K562 (cell line): ENCODE data around the gene KMT2A. TPM values are rescaled to one million over a fixed set of nuclear protein-coding genes. Genes with fewer than 3 reads are reported as not detected.
A peak's percentile ranks its signal among the peaks of the same experiment; 100 is the strongest.

ENCODE experiments used
- FOXA1 ChIP-seq: fragments of 450-650 bp; IDR thresholded peaks from 2 replicates; pipeline ENCODE4 v1.6.1; 2016; ENCODE audit warnings: mild to moderate bottlenecking, borderline replicate concordance
- HMBOX1 ChIP-seq: sonication (generic); IDR thresholded peaks from 2 replicates; pipeline ENCODE4 v1.6.1; 2016
- HMG20A ChIP-seq: fragments of 450-650 bp; formaldehyde crosslinking; conservative IDR thresholded peaks from 2 replicates; pipeline ENCODE4 v1.4.0; 2020; ENCODE audit warnings: mild to moderate bottlenecking, mixed read lengths
- MTA3 ChIP-seq: fragments of 450-650 bp; formaldehyde crosslinking; IDR thresholded peaks from 2 replicates; pipeline ENCODE4 v1.6.1; 2017; ENCODE audit warnings: mild to moderate bottlenecking, borderline replicate concordance
- NELFE ChIP-seq: IDR thresholded peaks from 2 replicates; pipeline ENCODE4 v1.6.1; 2011; ENCODE audit warnings: mild to moderate bottlenecking; ENCODE audit not compliant: insufficient read depth, insufficient read length
- NR1H2 ChIP-seq: sonication (generic); formaldehyde crosslinking; IDR thresholded peaks from 2 replicates; pipeline ENCODE4 v1.4.0; 2020; ENCODE audit warnings: mild to moderate bottlenecking, missing genetic modification reagents
- PREB ChIP-seq: sonication (generic); formaldehyde crosslinking; IDR thresholded peaks from 2 replicates; pipeline ENCODE4 v1.8.1; 2023; ENCODE audit warnings: mild to moderate bottlenecking, missing genetic modification reagents
- PTTG1 ChIP-seq: fragments of 450-650 bp; IDR thresholded peaks from 2 replicates; pipeline ENCODE4 v1.6.1; 2016; ENCODE audit warnings: low read depth, mild to moderate bottlenecking, missing genetic modification characterization, missing compliant biosample characterization
- RFX7 ChIP-seq: fragments of 250-450 bp; sonication (Bioruptor Pico); IDR thresholded peaks from 2 replicates; pipeline ENCODE4 v1.5.1; 2021; ENCODE audit warnings: mild to moderate bottlenecking
- RNF219 ChIP-seq: fragments of 250-450 bp; sonication (Bioruptor Pico); IDR thresholded peaks from 2 replicates; pipeline ENCODE4 v1.5.0; 2022; ENCODE audit warnings: mild to moderate bottlenecking
- ZBTB11 ChIP-seq, 3 experiments: fragments of 200-800 bp in 1 of 3; fragments of 250-450 bp in 1 of 3; fragments of 450-650 bp in 1 of 3; sonication (Bioruptor Pico) in 1 of 3; sonication (Bioruptor generic) in 1 of 3; formaldehyde crosslinking in 1 of 3; IDR thresholded peaks; 2 replicates each; pipeline versions ENCODE4 v1.6.1 to v1.8.0; 2016 to 2022; ENCODE audit warnings: mild to moderate bottlenecking in 2 of 3, missing genetic modification characterization in 2 of 3, missing compliant biosample characterization in 1 of 3, moderate library complexity in 1 of 3
- ZC3H8 ChIP-seq: fragments of 450-650 bp; IDR thresholded peaks from 2 replicates; pipeline ENCODE4 v1.6.1; 2017
- ZNF23 ChIP-seq: fragments of 250-450 bp; sonication (Bioruptor Pico); IDR thresholded peaks from 2 replicates; pipeline ENCODE4 v1.4.0; 2020; ENCODE audit warnings: mild to moderate bottlenecking
- ZNF280A ChIP-seq: fragments of 450-650 bp; IDR thresholded peaks from 2 replicates; pipeline ENCODE4 v1.6.1; 2018; ENCODE audit warnings: mild to moderate bottlenecking, low read depth; ENCODE audit not compliant: partially characterized antibody
- ZNF282 ChIP-seq: sonication (generic); formaldehyde crosslinking; IDR thresholded peaks from 2 replicates; pipeline ENCODE4 v1.8.1; 2023; ENCODE audit warnings: missing genetic modification reagents
- ZNF655 ChIP-seq: fragments of 250-450 bp; sonication (Bioruptor Pico); IDR thresholded peaks from 2 replicates; pipeline ENCODE4 v1.5.0; 2021
- ZSCAN32 ChIP-seq: fragments of 450-650 bp; formaldehyde crosslinking; IDR thresholded peaks from 2 replicates; pipeline ENCODE4 v1.4.0; 2020; ENCODE audit warnings: mild to moderate bottlenecking, moderate library complexity
- polyA plus RNA-seq, 8 experiments: library from polyadenylated mRNA; depleted of rRNA in 4 of 8; stranded (reverse) in 5 of 8; unstranded in 3 of 8; fragments of >200 nt; fragmentation: Nextera tagmentation in 2 of 8; fragmentation: Illumina TruSeq in 1 of 8; extraction: Ambion mirVana in 2 of 8; extraction: Trizol in 1 of 8; gene quantifications; 2 replicates each; pipeline versions ENCODE4 v1.2.1 to v1.2.3, GENCODE V29; 2011 to 2014; ENCODE audit warnings: inconsistent platforms in 1 of 8, missing spikeins in 1 of 8
- total RNA-seq, 7 experiments: library from RNA; depleted of rRNA in 6 of 7; stranded (reverse); fragments of >200 nt in 6 of 7; fragmentation: Illumina TruSeq in 2 of 7; extraction: Trizol in 2 of 7; gene quantifications; 2 replicates each; pipeline versions ENCODE4 v1.2.1 to v1.2.3, GENCODE V29; 2011 to 2021; ENCODE audit warnings: low replicate concordance in 1 of 7

Gene KMT2A
- total and polyA plus RNA-seq, 9 of the 15 experiments (the other 6 are each of a cell fraction or from before 2014, with no cell fraction given): 9.6 to 59.9 (median 32.6) TPM

- TF ChIP-seq RNF219 (no peak), ZNF655 (CRISPR knock-in tag) (no peak), ZC3H8 (no peak), NELFE (no peak), HMBOX1 (peak; percentile 97), PREB (CRISPR knock-in tag) (no peak), FOXA1 (peak; percentile 84), ZNF280A (no peak), RFX7 (CRISPR knock-in tag) (no peak), ZSCAN32 (no peak), MTA3 (0 out of 2 replicates have a peak, but pooled peaks have one; percentile 36), ZBTB11 (CRISPR knock-in tag; IDR thresholded peaks at IDR 0.05) (no peak), ZNF282 (CRISPR knock-in tag) (no peak), HMG20A (CRISPR knock-in tag) (peak; percentile 94), ZNF23 (CRISPR knock-in tag) (no peak), PTTG1 (tag) (no peak), NR1H2 (CRISPR knock-in tag) (no peak)
Observed at GRCh38 chr11:118572981-118573550, 136.8 kb downstream of the KMT2A start (continued).
